ENCODE measurements around the gene ATP11A.

GRCh38 chr13:112824429-112824828 lies 134.6 kb downstream of the ATP11A start:
- TF ChIP-seq POLR2AphosphoS5 (IDR thresholded peaks at IDR 0.05), result no peak
- TF ChIP-seq CTCF (IDR thresholded peaks at IDR 0.05), result no peak
